ENCODE results near the gene DHX16.

- TF ChIP-seq CTCF (IDR thresholded peaks at IDR 0.05; ENCODE audit: insufficient read depth, low read length, poor library complexity, severe bottlenecking) (no peak), EZH2phosphoT487 (conservative IDR thresholded peaks at IDR 0.05; ENCODE audit: low read length) (no peak)
These were observed 17.7 kb downstream of the DHX16 start for GRCh38 chr6:30654798-30655742.
